ENCODE results near the gene ACTRT2.

The ACTRT2 gene

GRCh38 chr1:3019516-3020051, 1.7 kb upstream of the ACTRT2 start:
- no peak for DNase-seq

- DNase-seq = no peak
Measured at GRCh38 chr1:3020263-3020909, 881 bp upstream of the ACTRT2 start.

GRCh38 chr1:3021801-3022401, 634 bp downstream of the ACTRT2 start:
- no peak for DNase-seq

- no peak for DNase-seq
Measured at GRCh38 chr1:3022511-3022973, 1.3 kb downstream of the ACTRT2 start.

- no peak for DNase-seq
Measured at GRCh38 chr1:3022976-3023375, 1.7 kb downstream of the ACTRT2 start.

- peak; percentile 4 for DNase-seq
Measured at GRCh38 chr1:3024019-3024418, 2.8 kb downstream of the ACTRT2 start.

GRCh38 chr1:3024588-3024987, 3.3 kb downstream of the ACTRT2 start:
- no peak for DNase-seq

GRCh38 chr1:3026124-3026523, 4.9 kb downstream of the ACTRT2 start:
- no peak for DNase-seq

- no peak for DNase-seq
Measured at GRCh38 chr1:3026581-3027391, 5.5 kb downstream of the ACTRT2 start.

GRCh38 chr1:3027611-3028371, 6.5 kb downstream of the ACTRT2 start:
- no peak for DNase-seq

- DNase-seq = peak; percentile 25
Measured at GRCh38 chr1:3028531-3029282, 7.4 kb downstream of the ACTRT2 start.

GRCh38 chr1:3029481-3029961, 8.3 kb downstream of the ACTRT2 start:
- DNase-seq = no peak

GRCh38 chr1:3029991-3030662, 8.9 kb downstream of the ACTRT2 start:
- DNase-seq = no peak

- DNase-seq = no peak
Measured at GRCh38 chr1:3030663-3031381, 9.6 kb downstream of the ACTRT2 start.

GRCh38 chr1:3031401-3032221, 10.3 kb downstream of the ACTRT2 start:
- no peak for DNase-seq

GRCh38 chr1:3032371-3033039, 11.2 kb downstream of the ACTRT2 start:
- DNase-seq = no peak

GRCh38 chr1:3033040-3033789, 11.9 kb downstream of the ACTRT2 start:
- DNase-seq = no peak

- DNase-seq = no peak
Measured at GRCh38 chr1:3033790-3034090, 12.5 kb downstream of the ACTRT2 start.

- DNase-seq = no peak
Measured at GRCh38 chr1:3034162-3034561, 12.9 kb downstream of the ACTRT2 start.

All from NCI-H82 (cell line).